ENCODE measurements around the gene OPCML. TPM values are rescaled to one million over a fixed set of nuclear protein-coding genes. Genes with fewer than 3 reads are reported as not detected.

OPCML gene
- total RNA-seq, 1 donor from 2014 or later = 4.1 TPM

- no peak overlapping the region for H3K4me3 Mint-ChIP-seq (ENCODE audit: unreplicated experiment)
- H3K27ac Mint-ChIP-seq (ENCODE audit: unreplicated experiment) = no peak overlapping the region
- H3K27me3 Mint-ChIP-seq (ENCODE audit: unreplicated experiment) = peaks cover 5% of the 10 kb centered on the region
- no peak for TF ChIP-seq CTCF (IDR thresholded peaks at IDR 0.05; ENCODE audit: unreplicated experiment)
- H3K9me3 Mint-ChIP-seq (ENCODE audit: unreplicated experiment) = no peaks in the 10 kb centered on the region
- H3K36me3 Mint-ChIP-seq (ENCODE audit: low read depth, unreplicated experiment) = no peaks in the 10 kb centered on the region
- DNase-seq (ENCODE audit: low spot score) = no peak
- H3K4me1 Mint-ChIP-seq (ENCODE audit: unreplicated experiment) = peaks cover 11% of the 10 kb centered on the region
These were observed 534.9 kb downstream of the OPCML start for GRCh38 chr11:132997396-132997795.

- Mint-ChIP-seq H3K27me3 (ENCODE audit: unreplicated experiment) (peaks cover 5% of the 10 kb centered on the region), H3K4me1 (ENCODE audit: unreplicated experiment) (peaks cover 11% of the 10 kb centered on the region), H3K9me3 (ENCODE audit: unreplicated experiment) (no peaks in the 10 kb centered on the region), H3K36me3 (ENCODE audit: low read depth, unreplicated experiment) (no peaks in the 10 kb centered on the region), H3K27ac (ENCODE audit: unreplicated experiment) (no peak overlapping the region), H3K4me3 (ENCODE audit: unreplicated experiment) (no peak overlapping the region)
- DNase-seq (ENCODE audit: low spot score) = no peak
- no peak for TF ChIP-seq CTCF (IDR thresholded peaks at IDR 0.05; ENCODE audit: unreplicated experiment)
These were observed 537.3 kb downstream of the OPCML start for GRCh38 chr11:132994966-132995365.

- peaks cover 5% of the 10 kb centered on the region for H3K27me3 Mint-ChIP-seq (ENCODE audit: unreplicated experiment)
- TF ChIP-seq CTCF (IDR thresholded peaks at IDR 0.05; ENCODE audit: unreplicated experiment) = no peak
These were observed 538.3 kb downstream of the OPCML start for GRCh38 chr11:132993991-132994502.

GRCh38 chr11:132992838-132993631, 539.3 kb downstream of the OPCML start:
- Mint-ChIP-seq H3K36me3 (ENCODE audit: low read depth, unreplicated experiment) (no peaks in the 10 kb centered on the region), H3K9me3 (ENCODE audit: unreplicated experiment) (no peaks in the 10 kb centered on the region), H3K4me1 (ENCODE audit: unreplicated experiment) (peaks cover 11% of the 10 kb centered on the region), H3K27me3 (ENCODE audit: unreplicated experiment) (peaks cover 5% of the 10 kb centered on the region), H3K4me3 (ENCODE audit: unreplicated experiment) (no peak overlapping the region), H3K27ac (ENCODE audit: unreplicated experiment) (no peak overlapping the region)
- DNase-seq (ENCODE audit: low spot score) = peak; percentile 19
- TF ChIP-seq CTCF (IDR thresholded peaks at IDR 0.05; ENCODE audit: unreplicated experiment) = no peak

More at GRCh38 chr11:132993991-132994502, 538.3 kb downstream of the OPCML start:
- H3K27ac Mint-ChIP-seq (ENCODE audit: unreplicated experiment) = no peak overlapping the region
- H3K4me1 Mint-ChIP-seq (ENCODE audit: unreplicated experiment) = peaks cover 11% of the 10 kb centered on the region
- H3K9me3 Mint-ChIP-seq (ENCODE audit: unreplicated experiment) = no peaks in the 10 kb centered on the region
- H3K4me3 Mint-ChIP-seq (ENCODE audit: unreplicated experiment) = no peak overlapping the region
- DNase-seq (ENCODE audit: low spot score) = no peak
- H3K36me3 Mint-ChIP-seq (ENCODE audit: low read depth, unreplicated experiment) = no peaks in the 10 kb centered on the region

- Mint-ChIP-seq H3K4me1 (ENCODE audit: unreplicated experiment) (peaks cover 6% of the 10 kb centered on the region), H3K4me3 (ENCODE audit: unreplicated experiment) (no peak overlapping the region), H3K27ac (ENCODE audit: unreplicated experiment) (no peak overlapping the region), H3K9me3 (ENCODE audit: unreplicated experiment) (no peaks in the 10 kb centered on the region), H3K27me3 (ENCODE audit: unreplicated experiment) (no peaks in the 10 kb centered on the region), H3K36me3 (ENCODE audit: low read depth, unreplicated experiment) (no peaks in the 10 kb centered on the region)
- TF ChIP-seq CTCF (IDR thresholded peaks at IDR 0.05; ENCODE audit: unreplicated experiment) = no peak
- no peak for DNase-seq (ENCODE audit: low spot score)
These were observed 543.9 kb downstream of the OPCML start for GRCh38 chr11:132988411-132988810.
